Adrenal gland (tissue), 12 donors: ENCODE measurements around the gene ATP11A. TPM values are rescaled to one million over a fixed set of nuclear protein-coding genes. Genes with fewer than 3 reads are reported as not detected.
A peak's percentile ranks its signal among the peaks of the same experiment; 100 is the strongest.

ENCODE experiments used
- DNase-seq, 7 donors: peaks; one replicate each; pipeline ENCODE4 v3.0.0-alpha.2; 2019 to 2020
- H3K27ac ChIP-seq, 5 donors: fragments of 200-600 bp; sonication (generic) in 4 of 5; 1 replicate in 3 of 5; 2 replicates in 2 of 5; pipeline versions ENCODE4 v1.5.1 to v1.8.0; 2016 to 2020; ENCODE audit warnings: mild to moderate bottlenecking in 1 of 5
- H3K27me3 ChIP-seq: fragments of 200-600 bp; 2 replicates; pipeline ENCODE4 v1.8.0; 2021
- H3K36me3 ChIP-seq, 2 donors: fragments of 200-600 bp; replicated peaks in 1 of 2; 1 replicate in 1 of 2; 2 replicates in 1 of 2; pipeline versions ENCODE4 v1.5.1 to v1.8.0; 2018 to 2022
- H3K4me1 ChIP-seq, 2 donors: fragments of 200-600 bp; replicated peaks in 1 of 2; 1 replicate in 1 of 2; 2 replicates in 1 of 2; pipeline versions ENCODE4 v1.5.1 to v1.8.0; 2018 to 2021
- H3K4me3 ChIP-seq, 4 donors: fragments of 200-600 bp; sonication (generic) in 3 of 4; one replicate each; pipeline ENCODE4 v1.5.1; 2016 to 2018
- H3K9me3 ChIP-seq, 3 donors: fragments of 200-600 bp; sonication (generic) in 1 of 3; replicated peaks in 1 of 3; 1 replicate in 2 of 3; 2 replicates in 1 of 3; pipeline versions ENCODE4 v1.5.1 to v1.8.0; 2016 to 2021
- POLR2A ChIP-seq, 2 donors: fragments of 450-650 bp; IDR thresholded peaks; one replicate each; pipeline ENCODE4 v1.6.1; 2017; ENCODE audit warnings: antibody characterized with exemption in 2 of 2, mild to moderate bottlenecking in 2 of 2, moderate library complexity in 1 of 2
- WGBS, 4 donors: extraction: QIAGEN DNeasy Blood & Tissue Kit in 2 of 4; methylation state at CpG; one replicate each; pipeline versions ENCODE4 v1.1.5 to v1.1.7; 2013 to 2017; 5-methylcytosine and 5-hydroxymethylcytosine counted together
- intact Hi-C, 2 donors: fragments of 100-400 bp; cut with DNase I; formaldehyde crosslinking; loops; one replicate each; pipeline versions ENCODE4 v1.14.1 to v1.15.0; 2022 to 2023
- polyA plus RNA-seq, 3 donors: library from polyadenylated mRNA; stranded (reverse); fragments of 200-250 nt in 2 of 3; fragments of 350-450 nt in 1 of 3; fragmentation: Illumina TruSeq in 1 of 3; extraction: RNeasy Lipid Tissue Mini Kit (QIAGEN cat#74804) in 1 of 3; gene quantifications; one replicate each; pipeline ENCODE4 v1.2.3, GENCODE V29; 2013 to 2014
- total RNA-seq, 9 donors: library from RNA; depleted of rRNA in 4 of 9; stranded (reverse); fragments of >200 nt in 4 of 9; fragments of 120-200 nt in 1 of 9; fragmentation: NEBNext Ultra II Directional in 1 of 9; extraction: Animal tissue kit (Norgen Biotek cat#: 25700) in 1 of 9; gene quantifications; one replicate each; pipeline versions ENCODE4 v1.1.0 to v1.2.4, GENCODE V29; 2013 to 2023
- TF ChIP-seq, protein P1 (sequence below), 6 experiments: fragments of 450-650 bp in 4 of 6; fragments of 200-600 bp in 2 of 6; sonication (generic) in 1 of 6; IDR thresholded peaks; 1 replicate in 5 of 6; 2 replicates in 1 of 6; pipeline versions ENCODE4 v1.5.1 to v1.8.0; 2016 to 2021; ENCODE audit warnings: antibody characterized with exemption in 6 of 6, mild to moderate bottlenecking in 2 of 6, moderate library complexity in 1 of 6
- donor health status: healthy with polysubstance abuse.
- donor health status: Bipolar disorder and iron deficiency.
- donor health status: DM: yes; HTN: yes; CAD: no.
- donor health status: DM: no; HTN: no; CAD: no.
- donor health status: DM: no; HTN: no; CAD: no.
- donor health status: DM: yes; HTN: yes; CAD: no.

The ATP11A gene
- total and polyA plus RNA-seq, 12 donors = 6.0 to 94.1 (median 29.8) TPM

DNA sequence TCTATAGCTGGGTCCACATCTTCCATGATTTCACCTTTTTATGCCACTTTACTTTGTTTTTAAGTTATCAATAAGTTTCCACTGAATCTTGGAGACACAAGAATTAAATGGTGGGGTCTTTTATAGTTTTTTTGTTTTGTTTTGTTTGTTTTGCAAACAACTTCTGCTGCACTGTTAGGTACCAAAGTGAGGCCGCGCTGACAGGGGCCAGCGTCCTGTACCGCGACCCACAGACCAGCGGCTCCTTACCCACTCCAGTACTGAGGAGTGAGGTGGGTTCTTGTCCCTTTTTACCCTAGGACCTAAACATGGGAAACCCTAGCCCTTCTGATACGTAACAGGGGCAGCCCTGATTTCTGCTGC lies 203.3 kb downstream of the ATP11A start:
- Histone ChIP-seq H3K4me3 (no peak overlapping the region), H3K4me1 (peaks cover 6 to 15% of the 10 kb centered on the region in 2 donors), H3K36me3 (no peaks in the 10 kb centered on the region), H3K27me3 (peaks cover 16% of the 10 kb centered on the region), H3K9me3 (no peaks in the 10 kb centered on the region), H3K27ac (no peak overlapping the region)
- WGBS, 4 donors = 74 to 86% (median 82%) methylated on average over 7 of the region's 7 CpGs
- TF ChIP-seq, protein P1, sequence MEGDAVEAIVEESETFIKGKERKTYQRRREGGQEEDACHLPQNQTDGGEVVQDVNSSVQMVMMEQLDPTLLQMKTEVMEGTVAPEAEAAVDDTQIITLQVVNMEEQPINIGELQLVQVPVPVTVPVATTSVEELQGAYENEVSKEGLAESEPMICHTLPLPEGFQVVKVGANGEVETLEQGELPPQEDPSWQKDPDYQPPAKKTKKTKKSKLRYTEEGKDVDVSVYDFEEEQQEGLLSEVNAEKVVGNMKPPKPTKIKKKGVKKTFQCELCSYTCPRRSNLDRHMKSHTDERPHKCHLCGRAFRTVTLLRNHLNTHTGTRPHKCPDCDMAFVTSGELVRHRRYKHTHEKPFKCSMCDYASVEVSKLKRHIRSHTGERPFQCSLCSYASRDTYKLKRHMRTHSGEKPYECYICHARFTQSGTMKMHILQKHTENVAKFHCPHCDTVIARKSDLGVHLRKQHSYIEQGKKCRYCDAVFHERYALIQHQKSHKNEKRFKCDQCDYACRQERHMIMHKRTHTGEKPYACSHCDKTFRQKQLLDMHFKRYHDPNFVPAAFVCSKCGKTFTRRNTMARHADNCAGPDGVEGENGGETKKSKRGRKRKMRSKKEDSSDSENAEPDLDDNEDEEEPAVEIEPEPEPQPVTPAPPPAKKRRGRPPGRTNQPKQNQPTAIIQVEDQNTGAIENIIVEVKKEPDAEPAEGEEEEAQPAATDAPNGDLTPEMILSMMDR (IDR thresholded peaks at IDR 0.05) = no peak
- TF ChIP-seq POLR2A (IDR thresholded peaks at IDR 0.05) = no peak
- no peak for DNase-seq
- intact Hi-C loops = no loop called here

DNA sequence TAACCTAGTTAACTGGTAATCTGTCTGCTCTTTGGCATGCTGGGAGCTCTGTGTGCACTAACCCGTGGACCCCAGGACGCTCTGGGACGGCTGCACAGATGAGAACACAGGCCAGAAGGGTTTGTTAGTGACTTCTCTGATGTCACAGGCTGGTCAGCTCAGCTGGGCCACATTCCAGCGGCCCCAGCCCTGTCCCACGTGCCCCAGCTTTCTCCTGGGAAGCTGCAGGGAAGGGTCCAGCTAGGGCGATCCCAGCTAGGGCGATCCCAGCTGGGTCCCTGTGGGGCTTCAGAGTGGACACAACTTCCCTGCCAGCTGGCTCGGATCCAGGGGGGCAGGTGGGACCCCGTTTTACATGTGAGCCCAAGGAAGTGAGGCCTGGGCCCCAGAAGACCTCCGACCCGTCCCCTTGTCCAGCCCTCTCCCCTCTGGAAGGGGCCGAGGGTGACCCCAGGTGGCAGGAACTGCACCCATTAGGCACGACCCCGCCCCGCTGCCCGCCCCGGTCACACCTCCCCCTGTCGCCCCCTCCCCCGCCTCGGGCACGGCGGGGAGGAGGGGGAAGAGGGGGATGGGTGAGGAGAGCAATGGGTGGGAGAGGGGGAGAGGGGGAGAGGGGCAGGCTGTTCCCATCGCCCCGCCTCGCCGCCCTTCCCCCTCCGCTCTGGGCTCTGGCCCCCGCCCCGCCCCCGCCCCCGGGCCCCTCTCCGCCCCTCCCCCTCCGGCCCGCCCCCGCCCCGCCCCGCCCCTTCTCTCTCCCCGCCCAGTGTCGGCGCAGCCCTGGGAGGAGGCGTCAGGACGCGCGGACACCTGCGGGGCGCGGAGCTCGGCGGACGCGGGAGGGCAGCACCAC lies 204.0 kb downstream of the ATP11A start:
- peak in 1 of 7 donors; percentile 42 for DNase-seq
- WGBS, 4 donors = 10 to 37% (median 20%) methylated on average over 3 to 39 of the region's 51 CpGs
- intact Hi-C loops = no loop called here

DNA sequence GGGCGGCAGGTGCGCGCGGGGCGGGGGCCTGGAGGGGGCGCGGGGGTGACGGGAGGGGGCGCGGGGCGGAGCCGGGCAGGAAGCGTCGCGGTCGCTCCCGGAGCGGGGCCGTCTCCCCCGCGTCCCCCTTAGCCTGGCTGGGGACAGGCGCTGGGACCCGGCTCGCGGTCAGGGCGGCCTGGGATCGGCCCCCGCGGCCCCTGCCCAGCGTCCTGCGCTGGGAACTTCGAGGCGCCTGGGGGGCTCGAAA lies 204.5 kb downstream of the ATP11A start:
- no peak overlapping the region for H3K27ac ChIP-seq
- 0 to 1% methylated on average over 14 to 34 of the region's 34 CpGs; no CpG with 5 or more reads in 2 of the 4 donors for WGBS, 4 donors
- H3K9me3 ChIP-seq = no peaks in the 10 kb centered on the region
- TF ChIP-seq, protein P1 (IDR thresholded peaks at IDR 0.05) = no peak
- TF ChIP-seq POLR2A (IDR thresholded peaks at IDR 0.05) = no peak
- DNase-seq = no peak
- H3K36me3 ChIP-seq = no peaks in the 10 kb centered on the region
- peak overlapping the region in 1 of 4 donors; percentile 56 for H3K4me3 ChIP-seq
- intact Hi-C loops = no loop called here
- peaks cover 16% of the 10 kb centered on the region for H3K27me3 ChIP-seq
- peaks cover 6 to 15% of the 10 kb centered on the region in 2 donors for H3K4me1 ChIP-seq

More for the DNA sequence above, 204.0 kb downstream of the ATP11A start:
- Histone ChIP-seq H3K4me1 (peaks cover 6 to 15% of the 10 kb centered on the region in 2 donors), H3K36me3 (no peaks in the 10 kb centered on the region), H3K9me3 (no peaks in the 10 kb centered on the region), H3K27ac (no peak overlapping the region), H3K4me3 (peak overlapping the region in 1 of 4 donors; percentile 56), H3K27me3 (peaks cover 16% of the 10 kb centered on the region)
- TF ChIP-seq, protein P1 (IDR thresholded peaks at IDR 0.05) = no peak
- no peak for TF ChIP-seq POLR2A (IDR thresholded peaks at IDR 0.05)

DNA sequence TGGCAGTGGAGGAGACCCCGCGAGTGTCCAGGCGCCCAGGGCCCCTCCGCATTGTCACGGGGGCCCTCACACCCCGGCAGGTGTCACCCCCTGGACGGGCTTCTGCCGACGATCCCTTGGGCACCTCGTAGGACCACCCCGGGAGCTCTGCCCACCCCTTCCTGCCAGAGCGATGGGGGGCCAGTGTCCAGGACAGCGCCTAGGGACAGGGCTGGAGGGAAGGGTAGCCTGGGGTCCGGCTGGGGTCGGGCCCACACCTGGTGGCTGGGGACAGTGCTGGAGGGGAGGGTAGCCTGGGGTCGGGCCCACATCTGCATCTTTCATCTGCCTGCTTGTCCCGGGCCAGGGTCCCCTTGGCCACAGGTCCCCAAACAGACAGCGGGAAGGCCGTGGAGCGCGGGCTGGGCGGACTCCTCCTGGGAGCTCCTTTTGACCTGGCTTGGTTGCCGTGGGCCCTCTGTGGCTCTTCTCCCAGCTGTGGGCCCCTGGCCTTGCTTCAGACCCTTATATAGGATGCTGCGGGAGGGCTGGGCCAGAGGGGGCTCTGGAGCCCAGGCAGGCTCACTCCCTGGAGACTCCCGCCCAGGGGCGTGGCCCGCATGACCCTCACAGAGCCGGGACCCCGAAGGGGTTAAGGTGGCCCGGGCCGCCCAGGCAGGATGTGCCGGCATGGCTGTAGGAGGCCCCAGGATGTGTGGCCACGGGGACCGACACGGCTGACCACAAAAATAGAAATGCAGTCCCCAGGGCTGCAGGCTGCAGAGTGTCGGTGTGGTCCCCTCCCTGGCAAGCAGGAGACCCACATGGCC lies 205.0 kb downstream of the ATP11A start:
- Histone ChIP-seq H3K27ac (no peak overlapping the region), H3K4me1 (peaks cover 6 to 15% of the 10 kb centered on the region in 2 donors)
- 4 to 20% (median 12%) methylated on average over 10 to 36 of the region's 36 CpGs for WGBS, 4 donors

More for the DNA sequence above, 205.0 kb downstream of the ATP11A start:
- Histone ChIP-seq H3K9me3 (no peaks in the 10 kb centered on the region), H3K36me3 (no peaks in the 10 kb centered on the region), H3K27me3 (peaks cover 16% of the 10 kb centered on the region), H3K4me3 (peak overlapping the region in 1 of 4 donors; percentile 56)
- DNase-seq = no peak
- TF ChIP-seq, protein P1 (IDR thresholded peaks at IDR 0.05) = no peak
- no peak for TF ChIP-seq POLR2A (IDR thresholded peaks at IDR 0.05)
- intact Hi-C loops = no loop called here
